GM18505 (cell line): ENCODE data around the gene KIF1B.
"Not testable (repeated sequence)": the region's sequence is repeated elsewhere in the genome, so short reads cannot be mapped to it uniquely, and the experiment has no call there.

ENCODE experiments used
- ATAC-seq: cut with Tn5 transposase; IDR thresholded peaks from one replicate; pipeline ENCODE4 v1.9.1; 2021; ENCODE audit not compliant: unreplicated experiment
- POLR2A ChIP-seq: IDR thresholded peaks from 4 replicates; pipeline ENCODE4 v1.6.1; 2011; ENCODE audit warnings: borderline replicate concordance; ENCODE audit not compliant: insufficient read depth, insufficient read length; ENCODE audit errors: extremely low read depth

Gene KIF1B

GRCh38 chr1:10181154-10181553 lies 29.2 kb upstream of the KIF1B start:
- no peak for ATAC-seq

GRCh38 chr1:10185759-10186158 lies 24.6 kb upstream of the KIF1B start:
- no peak for TF ChIP-seq POLR2A
- ATAC-seq: no peak

More at GRCh38 chr1:10181154-10181553, 29.2 kb upstream of the KIF1B start:
- no peak for TF ChIP-seq POLR2A

- TF ChIP-seq POLR2A: no peak
- no peak for ATAC-seq
These were observed 23.9 kb upstream of the KIF1B start for GRCh38 chr1:10186331-10187025.

- TF ChIP-seq POLR2A: no peak
- ATAC-seq: no peak
These were observed 23.4 kb upstream of the KIF1B start for GRCh38 chr1:10187026-10187334.

- no peak for TF ChIP-seq POLR2A
- no peak for ATAC-seq
These were observed 22.2 kb upstream of the KIF1B start for GRCh38 chr1:10188133-10188650.

- no peak for ATAC-seq
- TF ChIP-seq POLR2A: no peak
These were observed 20.7 kb upstream of the KIF1B start for GRCh38 chr1:10189659-10190058.

GRCh38 chr1:10192263-10192662 lies 18.1 kb upstream of the KIF1B start:
- no peak for ATAC-seq
- TF ChIP-seq POLR2A: no peak

GRCh38 chr1:10193288-10193687 lies 17.1 kb upstream of the KIF1B start:
- ATAC-seq: no peak
- no peak for TF ChIP-seq POLR2A

- TF ChIP-seq POLR2A: no peak
- ATAC-seq: no peak
These were observed 14.8 kb upstream of the KIF1B start for GRCh38 chr1:10195570-10195969.

- TF ChIP-seq POLR2A: no peak
- ATAC-seq: no peak
These were observed 13.4 kb upstream of the KIF1B start for GRCh38 chr1:10196976-10197375.

- no peak for ATAC-seq
- no peak for TF ChIP-seq POLR2A
These were observed 9.8 kb upstream of the KIF1B start for GRCh38 chr1:10200620-10201019.

GRCh38 chr1:10204003-10204642 lies 6.2 kb upstream of the KIF1B start:
- no peak for ATAC-seq
- no peak for TF ChIP-seq POLR2A

GRCh38 chr1:10205206-10205605 lies 5.2 kb upstream of the KIF1B start:
- not testable (repeated sequence) for ATAC-seq

GRCh38 chr1:10207810-10208209 lies 2.6 kb upstream of the KIF1B start:
- no peak for ATAC-seq
- TF ChIP-seq POLR2A: no peak
